ENCODE measurements around the gene HES5. TPM values are rescaled to one million over a fixed set of nuclear protein-coding genes. Genes with fewer than 3 reads are reported as not detected.

HES5 gene
- total RNA-seq, 1 experiment from 2014 or later = 0.84 TPM

GRCh38 chr1:2560299-2561073 is 30.4 kb upstream of the HES5 start:
- CTCF ChIA-PET = no interaction called here
- ATAC-seq (no peak), DNase-seq (no peak)
- Histone ChIP-seq H3F3A (ENCODE audit: low read length, unreplicated experiment) (no peaks in the 10 kb centered on the region), H4K20me1 (ENCODE audit: low read length) (no peaks in the 10 kb centered on the region), H3K9ac (ENCODE audit: low read length) (no peak overlapping the region), H3K27ac (ENCODE audit: low read length) (no peak overlapping the region), H3K9me2 (replicated peaks; ENCODE audit: low read length) (no peaks in the 10 kb centered on the region), H3K9me3 (ENCODE audit: low read length) (no peaks in the 10 kb centered on the region), H3K4me2 (ENCODE audit: low read length) (no peak overlapping the region), H2AFZ (ENCODE audit: low read length) (no peak overlapping the region), H3K36me3 (ENCODE audit: low read depth, low read length) (no peaks in the 10 kb centered on the region), H3K4me1 (ENCODE audit: insufficient read depth, low read length) (peaks cover 14% of the 10 kb centered on the region), H3K4me3 (ENCODE audit: low read length) (no peak overlapping the region), H3K79me2 (ENCODE audit: low read length) (no peaks in the 10 kb centered on the region), H3K27me3 (ENCODE audit: low read length) (no peaks in the 10 kb centered on the region)
- intact Hi-C loops (cut with micrococcal nuclease) = no loop called here
- POLR2A ChIA-PET (ENCODE audit: unreplicated experiment) = no interaction called here
- BruUV-seq (replicated peaks) = no TSS peak
- TF ChIP-seq EZH2 (IDR thresholded peaks at IDR 0.05; ENCODE audit: low read length, unreplicated experiment) (no peak), EZH2phosphoT487 (IDR thresholded peaks at IDR 0.05; ENCODE audit: borderline replicate concordance, low read length) (no peak), CTCF (conservative IDR thresholded peaks at IDR 0.05; ENCODE audit: low read depth, low read length) (no peak)

- no peaks in the 10 kb centered on the region for H3F3A ChIP-seq (ENCODE audit: low read length, unreplicated experiment)
- CTCF ChIA-PET = no interaction called here
- no peaks in the 10 kb centered on the region for H3K9me3 ChIP-seq (ENCODE audit: low read length)
- H3K4me3 ChIP-seq (ENCODE audit: low read length) = no peak overlapping the region
- TF ChIP-seq CTCF (conservative IDR thresholded peaks at IDR 0.05; ENCODE audit: low read depth, low read length) (no peak), EZH2 (IDR thresholded peaks at IDR 0.05; ENCODE audit: low read length, unreplicated experiment) (no peak), EZH2phosphoT487 (IDR thresholded peaks at IDR 0.05; ENCODE audit: borderline replicate concordance, low read length) (no peak)
- no peak overlapping the region for H3K27ac ChIP-seq (ENCODE audit: low read length)
- no peaks in the 10 kb centered on the region for H3K9me2 ChIP-seq (replicated peaks; ENCODE audit: low read length)
- no peaks in the 10 kb centered on the region for H3K27me3 ChIP-seq (ENCODE audit: low read length)
- H3K9ac ChIP-seq (ENCODE audit: low read length) = no peak overlapping the region
- no peaks in the 10 kb centered on the region for H4K20me1 ChIP-seq (ENCODE audit: low read length)
- no peaks in the 10 kb centered on the region for H3K79me2 ChIP-seq (ENCODE audit: low read length)
- H3K4me1 ChIP-seq (ENCODE audit: insufficient read depth, low read length) = peaks cover 15% of the 10 kb centered on the region
- POLR2A ChIA-PET (ENCODE audit: unreplicated experiment) = no interaction called here
- H2AFZ ChIP-seq (ENCODE audit: low read length) = no peak overlapping the region
- BruUV-seq (replicated peaks) = no TSS peak
- intact Hi-C loops (cut with micrococcal nuclease) = no loop called here
- DNase-seq (no peak), ATAC-seq (no peak)
- no peak overlapping the region for H3K4me2 ChIP-seq (ENCODE audit: low read length)
- H3K36me3 ChIP-seq (ENCODE audit: low read depth, low read length) = no peaks in the 10 kb centered on the region
These were observed 29.6 kb upstream of the HES5 start for GRCh38 chr1:2559509-2560298.

- Histone ChIP-seq H3K9me2 (replicated peaks; ENCODE audit: low read length) (no peaks in the 10 kb centered on the region), H3K9me3 (ENCODE audit: low read length) (no peaks in the 10 kb centered on the region), H3K4me1 (ENCODE audit: insufficient read depth, low read length) (peaks cover 15% of the 10 kb centered on the region), H3K4me3 (ENCODE audit: low read length) (no peak overlapping the region), H4K20me1 (ENCODE audit: low read length) (no peaks in the 10 kb centered on the region), H3K79me2 (ENCODE audit: low read length) (no peaks in the 10 kb centered on the region), H3K27me3 (ENCODE audit: low read length) (no peaks in the 10 kb centered on the region), H3K4me2 (ENCODE audit: low read length) (no peak overlapping the region), H3K9ac (ENCODE audit: low read length) (no peak overlapping the region), H3K27ac (ENCODE audit: low read length) (no peak overlapping the region), H3F3A (ENCODE audit: low read length, unreplicated experiment) (no peaks in the 10 kb centered on the region), H2AFZ (ENCODE audit: low read length) (no peak overlapping the region), H3K36me3 (ENCODE audit: low read depth, low read length) (no peaks in the 10 kb centered on the region)
- no peak for DNase-seq
- ATAC-seq = no peak
- intact Hi-C loops (cut with micrococcal nuclease) = no loop called here
- CTCF ChIA-PET = no interaction called here
- POLR2A ChIA-PET (ENCODE audit: unreplicated experiment) = no interaction called here
- BruUV-seq (replicated peaks) = no TSS peak
- TF ChIP-seq EZH2phosphoT487 (IDR thresholded peaks at IDR 0.05; ENCODE audit: borderline replicate concordance, low read length) (no peak), EZH2 (IDR thresholded peaks at IDR 0.05; ENCODE audit: low read length, unreplicated experiment) (no peak), CTCF (conservative IDR thresholded peaks at IDR 0.05; ENCODE audit: low read depth, low read length) (no peak)
These were observed 28.8 kb upstream of the HES5 start for GRCh38 chr1:2558861-2559260.
